Islet of Langerhans (tissue), 1 donor: Measurements from ENCODE around the gene GET4.

Experiments used
- FAIRE-seq: peaks from one replicate; lab custom pipeline; 2011; peaks lifted over from hg19 to GRCh38; lab: Jason Lieb, UNC

Gene GET4

DNA sequence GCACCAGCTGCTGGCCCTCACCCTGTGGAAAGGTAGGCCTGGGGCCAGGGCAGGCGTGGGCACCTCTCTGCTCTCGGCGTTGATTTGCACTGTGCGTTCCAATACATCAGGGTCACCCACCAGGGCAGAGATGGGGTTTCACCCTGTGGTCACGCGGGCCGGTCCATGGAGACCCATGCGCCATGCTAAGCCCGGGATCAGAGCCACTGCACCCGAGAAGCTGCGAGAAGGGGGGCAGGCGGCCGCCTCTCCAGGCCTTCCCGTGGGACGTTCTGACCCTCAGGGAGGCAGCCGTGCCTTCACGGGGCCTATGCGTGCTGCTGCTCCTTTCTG is 11.1 kb downstream of the GET4 start:
- no peak for FAIRE-seq

DNA sequence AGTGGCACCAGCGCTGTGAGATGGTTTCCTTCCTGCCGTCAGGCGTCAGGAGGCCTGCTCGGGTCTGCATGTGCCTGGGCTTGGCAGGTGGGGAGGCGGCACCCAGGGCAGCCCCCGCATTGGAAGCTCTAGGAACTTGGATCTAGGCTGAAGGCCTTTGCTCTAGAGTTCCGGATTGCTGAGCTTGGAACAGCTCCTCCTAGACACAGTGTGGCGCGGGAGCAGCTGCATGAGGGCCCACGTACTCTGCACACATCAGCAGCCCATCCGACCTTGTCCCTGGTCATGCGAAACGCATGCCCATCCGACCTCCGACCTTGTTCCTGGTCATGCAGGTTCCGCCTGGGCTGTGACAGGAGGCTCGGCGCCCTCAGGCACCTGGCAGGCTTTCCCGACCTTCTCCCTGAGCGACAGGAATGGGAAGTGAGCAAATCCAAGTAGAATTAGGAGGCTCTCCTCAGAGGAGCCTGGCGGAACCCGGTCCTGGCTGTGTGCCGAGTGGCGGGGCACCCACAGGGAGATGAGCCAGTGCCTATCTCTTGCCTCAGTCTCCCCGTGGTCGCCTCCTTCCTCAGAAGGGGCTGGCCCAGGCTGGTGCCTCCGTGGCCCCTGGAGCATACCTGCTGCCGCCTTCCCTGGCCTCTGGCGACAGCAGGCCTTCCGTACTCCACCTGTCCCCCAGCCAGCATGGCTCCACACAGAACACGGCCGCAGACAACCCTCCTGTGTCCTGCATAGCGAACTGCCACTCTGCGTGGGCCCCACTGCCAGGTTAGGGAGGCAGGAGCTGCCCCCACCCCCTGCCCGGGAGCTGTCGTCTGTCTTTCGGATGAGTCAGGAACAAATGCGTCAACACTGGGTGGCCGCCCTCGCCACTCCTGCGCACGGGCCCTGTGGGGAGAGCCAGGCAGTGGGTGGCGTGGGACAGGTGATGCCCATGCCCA is 12.0 kb downstream of the GET4 start:
- no peak for FAIRE-seq

DNA sequence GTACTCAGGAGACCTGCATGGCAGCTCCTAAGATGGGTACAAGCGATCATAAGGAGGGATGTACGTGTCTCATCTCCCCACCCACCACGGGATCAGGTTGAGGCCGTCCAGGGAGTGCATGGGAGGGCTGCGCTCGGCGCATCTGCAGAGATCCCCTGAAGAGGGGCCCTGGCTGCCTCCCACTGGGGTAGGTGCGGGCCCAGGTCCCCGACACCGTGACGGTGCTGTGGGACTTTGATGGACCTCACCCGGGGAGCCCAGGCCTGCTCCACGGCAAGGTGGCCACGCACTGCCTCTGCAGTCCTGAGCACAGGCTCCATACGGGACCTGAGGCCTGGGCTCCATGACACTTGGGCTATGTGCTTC is 12.7 kb downstream of the GET4 start:
- no peak for FAIRE-seq

DNA sequence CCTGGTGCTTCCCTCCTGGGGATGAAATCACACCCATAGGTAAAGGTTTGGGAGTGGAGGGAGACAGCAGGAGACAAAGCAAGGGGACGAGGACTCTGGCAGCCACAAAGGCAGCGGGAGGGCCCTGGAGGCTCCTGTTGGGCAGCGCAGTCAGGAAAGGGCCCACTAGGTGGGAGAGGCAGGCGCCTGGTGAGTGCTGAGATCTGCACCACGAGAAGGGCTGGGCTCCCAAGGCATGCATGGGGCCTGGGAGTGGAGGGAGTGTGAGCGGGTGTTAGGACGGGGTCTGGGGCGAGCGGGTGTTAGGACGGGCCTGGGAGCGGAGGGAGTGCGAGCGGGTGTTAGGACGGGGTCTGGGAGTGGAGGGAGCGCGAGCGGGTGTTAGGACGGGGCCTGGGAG is 13.0 kb downstream of the GET4 start:
- FAIRE-seq = no peak

- FAIRE-seq = no peak
Observed at GRCh38 chr7:890868-891267, 14.5 kb downstream of the GET4 start.

GRCh38 chr7:891291-891690 is 14.9 kb downstream of the GET4 start:
- FAIRE-seq = no peak

DNA sequence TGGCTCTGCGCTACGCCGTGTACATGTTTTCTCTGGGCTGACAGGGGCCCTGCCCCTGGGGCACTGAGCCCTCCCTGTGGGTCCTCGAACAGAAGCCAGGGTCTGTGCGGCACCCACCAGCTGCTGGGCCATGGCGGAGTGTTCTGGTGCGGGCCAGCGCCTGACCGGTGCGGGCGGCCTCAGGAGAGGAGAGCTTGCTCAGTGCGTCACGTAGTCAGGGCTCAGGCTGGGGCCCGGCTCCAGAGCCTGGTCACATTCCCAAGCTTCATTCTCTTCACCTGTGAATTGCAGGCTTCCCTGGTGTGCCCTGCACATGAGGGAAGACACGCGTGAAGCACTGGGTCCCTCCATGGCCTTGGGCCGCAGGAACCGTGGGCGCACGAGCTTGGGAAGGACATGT is 15.5 kb downstream of the GET4 start:
- no peak for FAIRE-seq

- no peak for FAIRE-seq
Observed at GRCh38 chr7:892648-893593, 16.6 kb downstream of the GET4 start.

- no peak for FAIRE-seq
Observed at GRCh38 chr7:893686-894085, 17.3 kb downstream of the GET4 start.

- no peak for FAIRE-seq
Observed at GRCh38 chr7:894164-894867, 18.0 kb downstream of the GET4 start.

- FAIRE-seq = no peak
Observed at GRCh38 chr7:894927-895450, 18.6 kb downstream of the GET4 start.

DNA sequence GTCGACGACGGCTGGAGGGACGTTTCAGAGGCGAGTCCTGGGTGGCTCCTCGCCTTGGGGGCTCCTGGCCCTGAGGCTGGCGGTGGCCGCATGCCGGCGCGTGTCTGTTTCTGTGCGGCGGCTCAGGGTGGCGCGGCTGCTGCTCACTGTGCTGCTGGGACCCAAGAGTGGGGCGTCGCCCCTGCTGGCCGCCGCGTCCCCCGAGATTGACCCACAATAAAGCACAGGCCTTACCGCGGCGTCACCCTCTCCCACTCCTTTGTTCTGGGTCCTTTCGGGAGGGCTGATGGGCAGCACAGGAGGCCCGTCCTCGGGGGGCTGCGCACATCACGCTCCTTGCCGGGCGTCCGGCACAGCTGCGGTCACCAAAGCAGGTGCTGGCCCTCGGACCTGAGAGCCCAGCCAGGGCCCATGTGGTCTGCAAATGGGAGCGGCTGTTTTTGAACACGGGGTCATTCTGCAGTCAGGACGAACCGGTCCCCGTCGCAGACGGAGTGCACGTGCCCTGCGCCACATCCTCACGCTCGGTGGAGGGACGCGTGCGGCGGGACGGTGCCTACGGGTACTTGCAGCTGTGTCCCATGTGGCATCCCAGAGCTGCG is 19.2 kb downstream of the GET4 start:
- no peak for FAIRE-seq

- FAIRE-seq = no peak
Observed at GRCh38 chr7:896346-897075, 20.2 kb downstream of the GET4 start.

DNA sequence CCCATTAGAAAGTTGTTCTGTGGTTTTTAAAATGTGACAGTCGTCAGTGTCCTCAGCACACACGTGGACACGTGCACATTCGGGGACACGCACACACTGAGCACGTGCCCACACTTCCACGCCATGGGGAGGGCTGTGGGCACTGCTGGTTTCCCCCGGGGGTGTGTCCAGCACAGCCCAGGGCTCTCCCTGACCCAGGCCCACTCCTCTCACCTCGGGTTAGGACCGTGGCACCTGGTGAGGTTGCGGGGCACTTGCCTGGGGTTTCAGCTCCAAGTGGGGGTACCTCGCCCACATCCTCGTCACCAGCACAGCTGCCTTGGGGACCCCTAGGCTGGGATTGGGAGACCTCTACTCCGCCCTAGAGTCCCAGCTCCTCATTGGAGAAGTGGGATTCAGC is 20.7 kb downstream of the GET4 start:
- FAIRE-seq = no peak

GRCh38 chr7:897771-898376 is 21.5 kb downstream of the GET4 start:
- no peak for FAIRE-seq

DNA sequence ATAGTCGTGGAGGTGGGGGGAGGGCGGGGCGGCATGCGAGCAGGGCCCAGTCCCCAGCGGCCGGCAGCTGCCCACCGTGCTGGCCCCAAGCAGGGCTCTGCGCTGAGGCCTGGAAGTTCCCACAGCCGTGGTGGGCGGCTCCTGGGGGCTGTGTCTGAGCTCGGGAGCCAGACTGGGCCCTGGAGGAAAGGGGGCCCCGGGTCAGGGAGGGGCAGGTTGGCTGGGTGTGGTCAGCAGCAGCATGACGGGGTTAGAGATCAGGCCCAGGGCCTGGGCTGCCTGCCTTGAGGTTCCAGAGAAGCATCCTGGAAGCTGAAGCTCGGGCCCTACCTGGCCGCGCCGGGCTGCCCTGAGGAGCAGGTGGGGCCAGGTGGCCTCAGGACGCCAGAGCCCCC is 22.1 kb downstream of the GET4 start:
- FAIRE-seq = no peak

DNA sequence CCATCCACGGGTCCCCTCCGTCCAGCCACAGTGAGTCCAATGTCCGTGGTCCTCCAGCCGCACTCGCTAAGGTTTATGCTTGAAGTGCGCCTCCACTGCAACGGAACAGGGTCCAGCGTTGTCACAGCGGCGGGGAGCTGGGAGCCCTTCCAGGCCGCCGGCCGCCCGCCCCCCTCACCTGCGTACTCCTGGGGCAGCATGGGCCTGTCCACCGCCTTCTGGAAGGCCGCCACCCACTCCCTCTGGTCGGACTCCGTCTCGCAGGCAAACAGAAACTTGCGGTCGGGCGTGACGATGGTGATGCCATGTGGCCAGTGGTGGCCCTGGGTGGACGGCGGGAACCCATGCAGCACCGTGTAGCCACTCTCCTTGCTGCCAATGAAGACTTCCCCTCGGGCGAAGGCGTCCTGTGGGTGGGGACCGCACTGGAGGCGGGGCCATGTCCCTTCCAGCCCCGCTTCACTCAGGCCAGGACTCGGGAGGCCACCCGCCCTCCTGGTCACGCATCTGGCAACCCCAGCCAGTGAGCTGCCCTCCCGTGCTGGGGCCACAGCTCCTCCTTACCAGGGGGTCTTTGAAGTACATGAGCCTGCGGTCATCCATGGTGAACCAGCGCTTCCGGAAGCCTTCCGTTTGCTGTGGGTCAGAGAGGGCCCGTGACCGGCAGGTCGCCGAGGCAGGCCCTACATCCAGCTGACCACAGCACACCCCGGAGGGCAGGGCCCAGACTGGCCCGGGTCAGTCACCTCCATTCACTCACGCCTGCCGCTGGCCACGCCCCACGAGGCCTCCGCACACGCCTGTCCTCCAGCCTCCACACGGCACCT is 22.7 kb downstream of the GET4 start:
- FAIRE-seq = no peak

DNA sequence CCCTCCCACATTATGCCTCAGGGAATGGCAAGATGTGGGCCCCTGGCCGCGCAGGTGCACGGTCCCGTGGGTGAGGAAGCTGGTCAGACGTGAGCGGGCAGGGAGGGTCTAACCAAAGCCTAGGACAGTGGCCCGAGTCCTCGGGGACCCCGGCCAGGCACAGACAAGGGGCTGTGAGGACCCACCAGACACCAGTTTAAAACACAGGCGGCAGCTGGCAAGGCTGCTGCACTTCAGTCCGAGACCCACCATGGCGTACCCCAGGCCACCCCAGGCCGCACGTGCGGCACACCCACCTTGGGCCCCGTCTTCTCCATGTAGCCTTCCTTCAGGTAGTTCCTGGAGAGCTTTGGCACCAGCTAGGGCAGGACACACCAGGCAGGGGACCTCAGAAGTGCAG is 23.5 kb downstream of the GET4 start:
- no peak for FAIRE-seq

- FAIRE-seq = no peak
Observed at GRCh38 chr7:900331-901040, 24.1 kb downstream of the GET4 start.

GRCh38 chr7:901041-901387 is 24.7 kb downstream of the GET4 start:
- no peak for FAIRE-seq
